ENCODE data around the gene PIM1. TPM values are rescaled to one million over a fixed set of nuclear protein-coding genes. Genes with fewer than 3 reads are reported as not detected.

The PIM1 gene
- polyA plus RNA-seq, 4 donors, result 26.0 to 118 (median 57.8) TPM

DNA sequence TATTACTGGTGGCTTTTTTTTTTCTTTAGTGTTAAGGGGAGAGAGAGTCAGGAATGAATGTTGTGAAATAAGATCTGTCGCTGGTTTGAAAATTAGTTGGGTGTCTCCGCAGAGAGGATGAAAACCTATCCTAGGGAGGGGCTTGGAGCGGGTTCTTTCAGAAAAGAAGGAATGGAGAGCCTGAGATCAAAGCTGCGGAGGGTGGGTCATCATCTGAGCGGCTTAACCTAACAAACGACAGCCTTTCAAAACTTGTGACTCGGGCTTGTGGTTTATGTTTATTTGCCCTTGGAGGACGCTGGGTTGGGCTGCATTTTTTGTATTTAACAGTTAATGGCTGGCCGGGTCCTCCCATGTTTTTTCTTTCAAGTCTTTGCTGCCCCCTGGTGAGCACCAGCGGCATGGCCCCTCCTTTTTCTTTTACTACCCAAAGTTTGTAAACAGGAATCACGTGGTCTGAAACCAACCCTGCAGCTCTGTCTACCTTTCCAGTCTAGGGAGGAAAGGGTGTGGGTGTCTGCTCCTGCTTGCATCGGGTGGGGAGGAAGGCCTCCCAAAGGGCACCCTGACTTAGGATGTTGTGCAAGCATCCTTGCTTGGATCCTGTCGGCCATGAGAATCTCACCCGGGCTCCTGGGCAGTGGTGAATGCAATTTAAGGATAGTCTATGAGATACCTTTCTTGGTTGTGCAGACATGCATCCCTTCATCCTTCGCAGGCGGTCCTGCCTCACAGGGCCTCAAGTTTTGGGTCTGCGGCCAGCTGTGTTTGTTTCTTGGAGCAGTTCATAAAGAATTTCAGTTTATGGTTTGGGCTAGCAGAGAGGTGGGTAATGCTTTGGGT is 2.2 kb downstream of the PIM1 start:
- WGBS, 3 donors, result 10 to 16% (median 12%) methylated on average over 17 of the region's 17 CpGs
- DNase-seq (peak; percentile 95 to 96), FAIRE-seq (no peak)
- Histone ChIP-seq H3K27me3 (ENCODE audit: control insufficient read depth in 3 of 3, insufficient read depth in 3 of 3, low read length in 3 of 3) (no peaks in the 10 kb centered on the region), H3K9me3 (ENCODE audit: control insufficient read depth in 2 of 2, insufficient read depth in 1 of 2, low read depth in 1 of 2, low read length in 1 of 2) (no peaks in the 10 kb centered on the region), H3K36me3 (ENCODE audit: control insufficient read depth in 3 of 3, insufficient read depth in 2 of 3, low read depth in 1 of 3, low read length in 3 of 3) (peaks cover 5 to 44% (median 34%) of the 10 kb centered on the region in 3 donors), H3K4me3 (ENCODE audit: low read depth in 1 of 3, low read length in 3 of 3) (peak overlapping the region; percentile 51 to 93 (median 80)), H3K4me1 (ENCODE audit: control insufficient read depth in 3 of 3, insufficient read depth in 2 of 3, low read depth in 1 of 3, low read length in 2 of 3) (peaks cover 0 to 22% (median 8%) of the 10 kb centered on the region in 3 donors), H3K27ac (ENCODE audit: low read depth in 1 of 3, low read length in 2 of 3) (peak overlapping the region; percentile 91 to 98 (median 96))

- H3K27ac ChIP-seq (ENCODE audit: low read depth in 1 of 3, low read length in 2 of 3), result peak overlapping the region in 2 of 3 donors; percentile 13 to 24
- H3K4me1 ChIP-seq (ENCODE audit: control insufficient read depth in 3 of 3, insufficient read depth in 2 of 3, low read depth in 1 of 3, low read length in 2 of 3), result peaks cover 0 to 22% (median 8%) of the 10 kb centered on the region in 3 donors
- 84 to 91% (median 89%) methylated on average over 7 of the region's 7 CpGs for WGBS, 3 donors
- H3K4me3 ChIP-seq (ENCODE audit: low read depth in 1 of 3, low read length in 3 of 3), result peak overlapping the region in 2 of 3 donors; percentile 80 to 93
- no peak for DNase-seq
- no peaks in the 10 kb centered on the region for H3K27me3 ChIP-seq (ENCODE audit: control insufficient read depth in 3 of 3, insufficient read depth in 3 of 3, low read length in 3 of 3)
- H3K9me3 ChIP-seq (ENCODE audit: control insufficient read depth in 2 of 2, insufficient read depth in 1 of 2, low read depth in 1 of 2, low read length in 1 of 2), result no peaks in the 10 kb centered on the region
- peaks cover 5 to 44% (median 34%) of the 10 kb centered on the region in 3 donors for H3K36me3 ChIP-seq (ENCODE audit: control insufficient read depth in 3 of 3, insufficient read depth in 2 of 3, low read depth in 1 of 3, low read length in 3 of 3)
- FAIRE-seq, result no peak
Measured at GRCh38 chr6:37172912-37173492, 3.0 kb downstream of the PIM1 start.

DNA sequence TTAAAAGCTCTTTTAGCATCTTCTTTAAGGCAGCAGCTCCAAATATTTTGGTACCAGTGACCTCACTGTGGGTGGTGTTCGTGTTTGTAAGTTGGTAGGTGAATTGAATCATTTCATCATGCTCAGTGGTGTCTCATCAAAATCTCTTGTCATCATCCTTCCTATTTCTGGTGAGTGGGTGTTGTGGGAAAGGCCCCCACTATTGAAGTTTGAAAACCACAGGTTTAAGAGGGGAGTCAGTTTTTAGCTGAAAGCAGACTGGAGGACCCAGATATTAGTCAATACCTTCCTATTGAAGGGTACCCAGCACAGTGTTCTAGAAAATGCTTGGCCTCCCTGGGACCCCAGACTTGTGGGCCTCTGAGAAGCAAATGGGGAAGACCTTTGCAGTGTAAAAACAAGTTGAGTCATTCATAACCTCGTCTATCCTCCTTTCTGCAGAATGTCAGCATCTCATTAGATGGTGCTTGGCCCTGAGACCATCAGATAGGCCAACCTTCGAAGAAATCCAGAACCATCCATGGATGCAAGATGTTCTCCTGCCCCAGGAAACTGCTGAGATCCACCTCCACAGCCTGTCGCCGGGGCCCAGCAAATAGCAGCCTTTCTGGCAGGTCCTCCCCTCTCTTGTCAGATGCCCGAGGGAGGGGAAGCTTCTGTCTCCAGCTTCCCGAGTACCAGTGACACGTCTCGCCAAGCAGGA is 3.7 kb downstream of the PIM1 start:
- H3K9me3 ChIP-seq (ENCODE audit: control insufficient read depth in 2 of 2, insufficient read depth in 1 of 2, low read depth in 1 of 2, low read length in 1 of 2), result no peaks in the 10 kb centered on the region
- no peak for DNase-seq
- H3K36me3 ChIP-seq (ENCODE audit: control insufficient read depth in 3 of 3, insufficient read depth in 2 of 3, low read depth in 1 of 3, low read length in 3 of 3), result peaks cover 5 to 44% (median 34%) of the 10 kb centered on the region in 3 donors
- no peak for FAIRE-seq
- peaks cover 0 to 20% (median 8%) of the 10 kb centered on the region in 3 donors for H3K4me1 ChIP-seq (ENCODE audit: control insufficient read depth in 3 of 3, insufficient read depth in 2 of 3, low read depth in 1 of 3, low read length in 2 of 3)
- H3K4me3 ChIP-seq (ENCODE audit: low read depth in 1 of 3, low read length in 3 of 3), result peak overlapping the region in 2 of 3 donors; percentile 80 to 93
- peak overlapping the region in 2 of 3 donors; percentile 5 to 36 for H3K27ac ChIP-seq (ENCODE audit: low read depth in 1 of 3, low read length in 2 of 3)
- no peaks in the 10 kb centered on the region for H3K27me3 ChIP-seq (ENCODE audit: control insufficient read depth in 3 of 3, insufficient read depth in 3 of 3, low read length in 3 of 3)
- 60 to 89% (median 73%) methylated on average over 9 of the region's 9 CpGs for WGBS, 3 donors

GRCh38 chr6:37174196-37174514 is 4.2 kb downstream of the PIM1 start:
- H3K4me3 ChIP-seq (ENCODE audit: low read depth in 1 of 3, low read length in 3 of 3), result peak overlapping the region in 1 of 3 donors; percentile 93
- peaks cover 0 to 15% (median 8%) of the 10 kb centered on the region in 3 donors for H3K4me1 ChIP-seq (ENCODE audit: control insufficient read depth in 3 of 3, insufficient read depth in 2 of 3, low read depth in 1 of 3, low read length in 2 of 3)
- peaks cover 5 to 44% (median 34%) of the 10 kb centered on the region in 3 donors for H3K36me3 ChIP-seq (ENCODE audit: control insufficient read depth in 3 of 3, insufficient read depth in 2 of 3, low read depth in 1 of 3, low read length in 3 of 3)
- H3K27me3 ChIP-seq (ENCODE audit: control insufficient read depth in 3 of 3, insufficient read depth in 3 of 3, low read length in 3 of 3), result no peaks in the 10 kb centered on the region
- FAIRE-seq (no peak), DNase-seq (no peak)
- no peaks in the 10 kb centered on the region for H3K9me3 ChIP-seq (ENCODE audit: control insufficient read depth in 2 of 2, insufficient read depth in 1 of 2, low read depth in 1 of 2, low read length in 1 of 2)
- WGBS, 3 donors, result 79 to 82% (median 82%) methylated on average over 3 of the region's 3 CpGs
- peak overlapping the region in 2 of 3 donors; percentile 30 to 36 for H3K27ac ChIP-seq (ENCODE audit: low read depth in 1 of 3, low read length in 2 of 3)

GRCh38 chr6:37174515-37175331 is 4.8 kb downstream of the PIM1 start:
- Histone ChIP-seq H3K36me3 (ENCODE audit: control insufficient read depth in 3 of 3, insufficient read depth in 2 of 3, low read depth in 1 of 3, low read length in 3 of 3) (peaks cover 5 to 44% (median 34%) of the 10 kb centered on the region in 3 donors), H3K9me3 (ENCODE audit: control insufficient read depth in 2 of 2, insufficient read depth in 1 of 2, low read depth in 1 of 2, low read length in 1 of 2) (no peaks in the 10 kb centered on the region), H3K4me1 (ENCODE audit: control insufficient read depth in 3 of 3, insufficient read depth in 2 of 3, low read depth in 1 of 3, low read length in 2 of 3) (peaks cover 0 to 15% (median 8%) of the 10 kb centered on the region in 3 donors), H3K27me3 (ENCODE audit: control insufficient read depth in 3 of 3, insufficient read depth in 3 of 3, low read length in 3 of 3) (no peaks in the 10 kb centered on the region), H3K4me3 (ENCODE audit: low read depth in 1 of 3, low read length in 3 of 3) (peak overlapping the region in 1 of 3 donors; percentile 93), H3K27ac (ENCODE audit: low read depth in 1 of 3, low read length in 2 of 3) (peak overlapping the region in 2 of 3 donors; percentile 5 to 30)
- DNase-seq (no peak), FAIRE-seq (no peak)
- WGBS, 3 donors, result 78 to 87% (median 81%) methylated on average over 10 of the region's 10 CpGs

GRCh38 chr6:37175332-37176267 is 5.6 kb downstream of the PIM1 start:
- H3K27me3 ChIP-seq (ENCODE audit: control insufficient read depth in 3 of 3, insufficient read depth in 3 of 3, low read length in 3 of 3), result no peaks in the 10 kb centered on the region
- no peak for FAIRE-seq
- no peaks in the 10 kb centered on the region for H3K9me3 ChIP-seq (ENCODE audit: control insufficient read depth in 2 of 2, insufficient read depth in 1 of 2, low read depth in 1 of 2, low read length in 1 of 2)
- H3K4me1 ChIP-seq (ENCODE audit: control insufficient read depth in 3 of 3, insufficient read depth in 2 of 3, low read depth in 1 of 3, low read length in 2 of 3), result peaks cover 0 to 15% (median 8%) of the 10 kb centered on the region in 3 donors
- H3K4me3 ChIP-seq (ENCODE audit: low read depth in 1 of 3, low read length in 3 of 3), result peak overlapping the region in 1 of 3 donors; percentile 21
- no peak overlapping the region for H3K27ac ChIP-seq (ENCODE audit: low read depth in 1 of 3, low read length in 2 of 3)
- peaks cover 5 to 44% (median 34%) of the 10 kb centered on the region in 3 donors for H3K36me3 ChIP-seq (ENCODE audit: control insufficient read depth in 3 of 3, insufficient read depth in 2 of 3, low read depth in 1 of 3, low read length in 3 of 3)
- no peak for DNase-seq
- WGBS, 3 donors, result 77 to 86% (median 80%) methylated on average over 18 of the region's 18 CpGs

- DNase-seq (no peak), FAIRE-seq (no peak)
- WGBS, 3 donors, result 92 to 96% (median 92%) methylated on average over 14 to 15 of the region's 15 CpGs
- H3K4me3 ChIP-seq (ENCODE audit: low read depth in 1 of 3, low read length in 3 of 3), result no peak overlapping the region
- H3K9me3 ChIP-seq (ENCODE audit: control insufficient read depth in 2 of 2, insufficient read depth in 1 of 2, low read depth in 1 of 2, low read length in 1 of 2), result no peaks in the 10 kb centered on the region
- peaks cover 5 to 36% (median 32%) of the 10 kb centered on the region in 3 donors for H3K36me3 ChIP-seq (ENCODE audit: control insufficient read depth in 3 of 3, insufficient read depth in 2 of 3, low read depth in 1 of 3, low read length in 3 of 3)
- no peak overlapping the region for H3K27ac ChIP-seq (ENCODE audit: low read depth in 1 of 3, low read length in 2 of 3)
- H3K27me3 ChIP-seq (ENCODE audit: control insufficient read depth in 3 of 3, insufficient read depth in 3 of 3, low read length in 3 of 3), result no peaks in the 10 kb centered on the region
- peaks cover 0 to 15% (median 8%) of the 10 kb centered on the region in 3 donors for H3K4me1 ChIP-seq (ENCODE audit: control insufficient read depth in 3 of 3, insufficient read depth in 2 of 3, low read depth in 1 of 3, low read length in 2 of 3)
Measured at GRCh38 chr6:37176268-37177076, 6.5 kb downstream of the PIM1 start.

Measured in small intestine (tissue), 7 donors.